Effector memory CD8-positive, alpha-beta T cell (primary cell): ENCODE results near the gene RPS15.

Experiments
- ATAC-seq: fragments of 150-1000 bp; cut with Tn5 transposase; replicated peaks from 2 replicates; pipeline ENCODE4 v1.10.0; 2021; ENCODE audit warnings: mild to moderate bottlenecking, moderate library complexity
- DNase-seq, 3 experiments: peaks; one replicate each; pipeline ENCODE4 v3.0.0; 2021
- H3K27ac Mint-ChIP-seq, 2 donors: one replicate each; pipeline ENCODE4 v1.8.0; 2022; ENCODE audit warnings: mild to moderate bottlenecking in 2 of 2, mixed read lengths in 2 of 2, moderate library complexity in 2 of 2
- H3K27me3 Mint-ChIP-seq, 2 donors: one replicate each; pipeline ENCODE4 v1.8.0; 2022; ENCODE audit warnings: mixed read lengths in 2 of 2
- H3K36me3 Mint-ChIP-seq: one replicate; pipeline ENCODE4 v1.8.0; 2022; ENCODE audit warnings: mild to moderate bottlenecking, moderate library complexity, mixed read lengths; ENCODE audit not compliant: insufficient read depth
- H3K4me1 Mint-ChIP-seq, 2 donors: one replicate each; pipeline ENCODE4 v1.8.0; 2022; ENCODE audit warnings: low read depth in 2 of 2, mixed read lengths in 2 of 2
- H3K4me3 Mint-ChIP-seq, 2 donors: one replicate each; pipeline ENCODE4 v1.8.0; 2022; ENCODE audit warnings: mild to moderate bottlenecking in 2 of 2, mixed read lengths in 2 of 2, moderate library complexity in 2 of 2
- H3K9me3 Mint-ChIP-seq, 2 donors: one replicate each; pipeline ENCODE4 v1.8.0; 2022; ENCODE audit warnings: mixed read lengths in 2 of 2

Gene RPS15

GRCh38 chr19:1481224-1481892 is 43.2 kb downstream of the RPS15 start:
- no peak overlapping the region for H3K4me3 Mint-ChIP-seq
- DNase-seq (no peak), ATAC-seq (no peak)
- peaks cover 10 to 11% of the 10 kb centered on the region in 2 donors for H3K4me1 Mint-ChIP-seq
- H3K36me3 Mint-ChIP-seq, result peaks cover 16% of the 10 kb centered on the region
- no peak overlapping the region for H3K27ac Mint-ChIP-seq
- no peaks in the 10 kb centered on the region for H3K27me3 Mint-ChIP-seq
- H3K9me3 Mint-ChIP-seq, result no peaks in the 10 kb centered on the region

DNA sequence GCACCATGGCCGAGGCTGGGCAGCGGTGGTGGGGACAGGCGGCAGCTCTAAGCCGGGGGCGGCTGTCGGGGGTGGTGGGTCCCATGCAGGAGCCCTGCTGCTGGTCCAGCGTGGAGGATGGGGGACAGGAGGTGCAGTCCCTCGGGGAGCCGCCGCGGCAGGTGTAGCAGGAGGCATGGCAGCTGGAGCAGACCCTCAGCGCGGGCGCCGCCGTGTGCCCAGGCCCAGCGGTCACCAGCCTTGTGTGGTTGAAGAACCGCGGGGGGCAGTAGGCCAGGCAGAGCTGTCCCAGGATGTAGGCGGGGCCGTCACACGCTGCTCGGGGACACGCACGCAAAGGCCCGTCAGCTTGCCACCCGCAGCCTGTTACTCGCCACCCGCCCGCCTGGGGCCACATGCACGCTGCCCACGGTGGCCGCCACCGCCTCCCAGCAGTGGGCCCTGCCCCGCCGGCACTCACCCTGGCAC is 43.7 kb downstream of the RPS15 start:
- no peak overlapping the region for H3K4me3 Mint-ChIP-seq
- no peak overlapping the region for H3K27ac Mint-ChIP-seq
- no peak for DNase-seq
- no peaks in the 10 kb centered on the region for H3K9me3 Mint-ChIP-seq
- H3K4me1 Mint-ChIP-seq, result peaks cover 10 to 11% of the 10 kb centered on the region in 2 donors
- no peaks in the 10 kb centered on the region for H3K27me3 Mint-ChIP-seq
- no peak for ATAC-seq
- H3K36me3 Mint-ChIP-seq, result peaks cover 13% of the 10 kb centered on the region

DNA sequence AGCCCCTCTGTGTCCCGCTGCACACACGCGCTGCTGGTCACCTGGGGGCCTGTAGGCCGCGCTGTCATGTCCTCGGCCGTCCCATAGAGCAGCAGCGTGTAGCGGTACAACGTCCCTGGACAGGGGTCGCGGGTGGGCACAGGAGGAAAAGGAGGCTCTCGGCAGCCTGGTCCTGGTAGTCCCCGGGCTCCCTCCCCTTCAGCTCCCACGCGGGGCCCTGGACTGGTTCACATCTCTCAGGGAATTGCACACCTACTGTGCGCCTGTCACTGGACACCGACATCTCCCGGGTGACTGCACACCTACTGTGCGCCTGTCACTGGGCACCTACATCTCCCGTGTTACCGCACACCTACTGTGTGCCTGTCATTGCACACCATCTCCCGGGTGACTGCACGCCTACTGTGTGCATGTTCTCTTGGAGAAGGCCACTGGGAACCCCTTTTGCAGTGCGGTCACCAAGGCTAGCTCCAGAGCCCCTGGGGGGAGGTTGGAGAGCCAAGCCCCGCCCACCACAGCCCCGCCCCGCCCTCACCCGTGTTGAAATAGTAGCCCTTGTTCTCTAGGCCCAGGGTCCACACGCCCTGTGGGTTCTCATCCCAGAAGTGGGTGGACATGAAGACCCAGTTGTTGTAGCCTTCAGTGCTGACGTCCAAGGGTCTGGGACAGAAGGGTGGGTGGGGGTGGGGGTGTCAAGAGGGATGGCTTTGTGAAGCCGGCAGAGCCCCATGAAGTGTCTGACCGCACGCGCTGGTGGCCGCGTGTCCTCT is 44.4 kb downstream of the RPS15 start:
- Mint-ChIP-seq H3K9me3 (no peaks in the 10 kb centered on the region), H3K27ac (no peak overlapping the region), H3K27me3 (no peaks in the 10 kb centered on the region), H3K4me1 (peaks cover 10 to 11% of the 10 kb centered on the region in 2 donors), H3K4me3 (no peak overlapping the region), H3K36me3 (peaks cover 11% of the 10 kb centered on the region)
- DNase-seq (no peak), ATAC-seq (no peak)

DNA sequence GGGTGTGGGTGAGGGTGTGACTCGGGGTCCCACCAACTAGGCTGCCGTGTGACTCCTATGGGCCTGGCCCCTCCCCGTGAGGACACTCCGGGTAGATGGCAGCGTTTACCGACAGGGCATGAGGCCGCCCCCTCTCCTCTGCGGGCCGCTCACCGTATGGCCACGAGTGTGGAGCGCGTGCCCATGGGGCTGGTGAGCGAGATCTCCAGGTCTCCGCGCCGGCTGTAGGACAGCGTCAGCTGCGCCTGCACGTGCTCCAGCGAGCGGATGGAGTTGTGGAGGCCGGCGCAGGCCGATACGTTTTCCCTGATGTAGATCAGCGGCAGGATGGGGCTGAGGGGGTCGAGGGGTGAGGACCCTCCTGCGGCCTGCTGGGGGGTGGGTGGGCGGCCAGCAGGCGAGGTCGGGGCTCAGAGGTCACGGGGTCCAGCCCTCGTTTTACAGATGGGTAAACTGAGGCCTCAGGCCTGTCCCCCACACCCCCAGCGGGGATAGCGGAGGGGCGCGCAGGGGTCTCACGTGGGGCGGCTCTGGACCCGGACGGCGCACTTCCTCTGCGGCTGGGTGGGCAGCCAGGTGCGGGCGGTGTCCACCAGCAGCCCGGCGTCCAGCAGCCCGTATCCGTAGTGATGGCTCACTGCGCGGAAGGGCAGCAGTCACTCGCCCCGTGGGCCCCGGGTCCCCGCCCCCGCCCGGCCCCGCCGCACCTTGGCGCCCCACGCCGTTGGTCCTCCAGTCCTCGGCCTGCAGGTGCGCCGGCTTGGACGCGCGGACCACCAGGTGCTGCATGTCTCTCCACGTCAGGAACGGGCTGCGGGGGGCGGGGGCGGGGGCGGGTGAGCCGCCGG is 45.2 kb downstream of the RPS15 start:
- DNase-seq (no peak), ATAC-seq (no peak)
- H3K4me3 Mint-ChIP-seq, result no peak overlapping the region

GRCh38 chr19:1483979-1484428 is 45.8 kb downstream of the RPS15 start:
- H3K36me3 Mint-ChIP-seq, result peaks cover 9% of the 10 kb centered on the region
- ATAC-seq, result no peak
- no peak overlapping the region for H3K4me3 Mint-ChIP-seq
- H3K9me3 Mint-ChIP-seq, result no peaks in the 10 kb centered on the region
- no peak for DNase-seq
- peaks cover 3 to 9% of the 10 kb centered on the region in 2 donors for H3K4me1 Mint-ChIP-seq
- H3K27me3 Mint-ChIP-seq, result no peaks in the 10 kb centered on the region
- no peak overlapping the region for H3K27ac Mint-ChIP-seq

More for the DNA sequence above, 45.2 kb downstream of the RPS15 start:
- Mint-ChIP-seq H3K36me3 (peaks cover 11% of the 10 kb centered on the region), H3K27me3 (no peaks in the 10 kb centered on the region), H3K4me1 (peaks cover 5 to 11% of the 10 kb centered on the region in 2 donors), H3K27ac (no peak overlapping the region), H3K9me3 (no peaks in the 10 kb centered on the region)

- Mint-ChIP-seq H3K27me3 (no peaks in the 10 kb centered on the region), H3K9me3 (no peaks in the 10 kb centered on the region), H3K27ac (no peak overlapping the region), H3K36me3 (peaks cover 10% of the 10 kb centered on the region), H3K4me1 (peaks cover 12 to 15% of the 10 kb centered on the region in 2 donors), H3K4me3 (no peak overlapping the region)
- ATAC-seq (no peak), DNase-seq (no peak)
Observed at GRCh38 chr19:1486720-1487575, 48.8 kb downstream of the RPS15 start.

- ATAC-seq, result no peak
- no peaks in the 10 kb centered on the region for H3K9me3 Mint-ChIP-seq
- DNase-seq, result no peak
- peaks cover 17 to 18% of the 10 kb centered on the region in 2 donors for H3K4me1 Mint-ChIP-seq
- H3K27me3 Mint-ChIP-seq, result no peaks in the 10 kb centered on the region
- no peak overlapping the region for H3K27ac Mint-ChIP-seq
- H3K36me3 Mint-ChIP-seq, result peaks cover 13% of the 10 kb centered on the region
- H3K4me3 Mint-ChIP-seq, result no peak overlapping the region
Observed at GRCh38 chr19:1487576-1488281, 49.5 kb downstream of the RPS15 start.

DNA sequence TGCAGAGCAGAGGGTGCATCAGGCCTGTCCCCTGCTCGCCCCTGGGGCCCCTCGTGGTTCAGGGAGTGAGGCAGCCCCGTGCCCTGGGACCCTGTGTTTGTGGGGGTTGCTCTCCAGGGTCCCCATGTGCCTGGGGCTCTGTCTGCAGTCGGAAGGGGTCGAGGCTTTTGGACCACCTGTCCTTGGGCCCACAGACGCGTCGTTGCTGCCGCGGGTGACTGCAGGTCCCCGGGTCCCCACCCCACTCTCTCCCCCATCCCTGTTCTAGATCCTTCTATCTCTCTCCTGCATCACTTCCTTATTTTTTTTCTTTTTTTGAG is 50.0 kb downstream of the RPS15 start:
- H3K27me3 Mint-ChIP-seq, result no peaks in the 10 kb centered on the region
- peaks cover 9% of the 10 kb centered on the region for H3K36me3 Mint-ChIP-seq
- H3K9me3 Mint-ChIP-seq, result no peaks in the 10 kb centered on the region
- H3K4me1 Mint-ChIP-seq, result peaks cover 17 to 18% of the 10 kb centered on the region in 2 donors
- peak overlapping the region in 1 of 2 donors; percentile 29 for H3K27ac Mint-ChIP-seq
- H3K4me3 Mint-ChIP-seq, result no peak overlapping the region
- ATAC-seq, result no peak
- no peak for DNase-seq

DNA sequence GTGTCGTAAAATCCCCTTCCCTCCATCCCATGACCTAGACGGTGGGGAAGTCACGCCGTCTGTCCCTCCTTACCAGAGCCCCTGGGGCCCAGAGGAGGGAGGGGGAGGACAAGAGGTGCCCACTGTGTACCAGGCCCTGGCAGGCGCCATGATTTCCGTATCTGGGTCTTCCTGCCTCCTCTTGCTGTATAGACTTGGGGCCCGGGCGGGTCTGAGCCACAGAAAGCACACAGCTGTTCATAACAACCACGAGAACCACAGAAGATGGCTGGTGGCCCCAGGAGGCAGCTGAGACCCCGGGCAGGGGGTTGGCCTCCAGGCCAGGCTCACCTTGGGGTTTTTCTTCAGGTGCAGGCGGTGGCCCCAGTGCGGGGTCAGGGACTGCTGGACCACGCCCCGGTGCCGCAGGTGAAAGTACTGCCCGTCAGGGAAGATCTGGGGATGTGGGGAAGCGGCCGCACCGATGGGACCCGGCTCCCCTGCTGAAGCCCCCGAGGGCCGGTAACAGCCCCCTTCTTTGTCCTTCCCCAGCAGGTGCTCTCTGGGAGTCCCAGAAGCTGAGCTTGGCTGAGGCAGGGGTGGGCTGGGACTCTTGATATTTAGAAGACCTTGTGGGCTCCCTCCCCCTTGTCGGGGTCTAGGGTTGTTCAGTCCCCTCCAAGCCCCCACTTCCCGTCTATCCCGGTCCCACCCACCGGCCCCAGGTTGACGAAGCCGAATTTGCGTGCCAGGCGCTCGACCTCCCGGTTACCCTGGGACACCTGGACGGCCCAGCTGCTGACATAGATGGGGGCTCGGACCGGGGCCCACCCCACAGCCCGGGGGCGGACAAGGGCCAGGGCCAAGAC is 51.5 kb downstream of the RPS15 start:
- Mint-ChIP-seq H3K9me3 (no peaks in the 10 kb centered on the region), H3K4me3 (peak overlapping the region; percentile 81), H3K4me1 (peaks cover 17 to 18% of the 10 kb centered on the region in 2 donors), H3K27ac (peak overlapping the region; percentile 12 to 74), H3K36me3 (peaks cover 9% of the 10 kb centered on the region), H3K27me3 (no peaks in the 10 kb centered on the region)
- DNase-seq, result no peak
- no peak for ATAC-seq
